HL-60/S4 treated with retinoic acid at 250 ng/mL for 4 days and 3 days (cell line): ENCODE data around the gene ATP8A1.
"Not testable (repeated sequence)": the region's sequence is repeated elsewhere in the genome, so short reads cannot be mapped to it uniquely, and the experiment has no call there.

Source experiments
- in situ Hi-C: fragments of 300-500 bp; cut with MboI; formaldehyde crosslinking; loops from 2 replicates; pipeline ENCODE4 v1.7.0; 2022; ENCODE audit warnings: low sequenced_read_pairs

The ATP8A1 gene

DNA sequence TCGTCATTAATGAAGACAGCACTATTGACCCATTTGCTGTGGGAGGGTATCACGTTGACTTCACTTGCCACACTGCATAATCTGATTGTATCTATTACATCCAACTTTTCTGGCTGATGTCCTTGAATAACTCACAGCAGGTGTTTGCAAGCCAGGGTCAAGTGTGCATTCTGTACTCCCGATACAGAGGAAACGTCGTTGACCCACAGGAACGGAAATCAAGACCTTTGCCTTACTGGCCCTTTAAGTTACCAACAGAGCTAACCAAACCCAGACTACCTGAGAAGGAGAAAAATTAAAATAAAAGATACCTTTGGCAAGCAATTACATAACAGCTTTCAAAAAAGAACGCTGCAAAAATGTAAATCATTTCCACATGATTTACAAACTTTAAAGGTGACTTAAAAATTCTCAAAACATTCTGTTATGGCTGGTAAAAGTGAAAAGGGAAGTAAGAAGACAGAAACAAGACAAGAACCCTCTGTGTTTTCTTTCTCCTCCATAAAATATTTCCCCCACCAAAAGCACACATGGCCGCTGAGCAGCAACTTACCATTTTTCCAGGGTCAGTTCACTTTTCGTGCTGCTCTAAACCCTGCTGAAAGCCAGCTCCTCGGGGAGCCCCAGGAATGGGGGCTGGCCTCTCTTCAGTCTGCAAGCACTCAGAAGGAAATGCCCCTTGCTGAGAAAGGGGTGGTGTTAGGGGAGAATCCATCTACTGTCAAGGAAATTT is 266.1 kb downstream of the ATP8A1 start:
- in situ Hi-C loops = no loop called here

DNA sequence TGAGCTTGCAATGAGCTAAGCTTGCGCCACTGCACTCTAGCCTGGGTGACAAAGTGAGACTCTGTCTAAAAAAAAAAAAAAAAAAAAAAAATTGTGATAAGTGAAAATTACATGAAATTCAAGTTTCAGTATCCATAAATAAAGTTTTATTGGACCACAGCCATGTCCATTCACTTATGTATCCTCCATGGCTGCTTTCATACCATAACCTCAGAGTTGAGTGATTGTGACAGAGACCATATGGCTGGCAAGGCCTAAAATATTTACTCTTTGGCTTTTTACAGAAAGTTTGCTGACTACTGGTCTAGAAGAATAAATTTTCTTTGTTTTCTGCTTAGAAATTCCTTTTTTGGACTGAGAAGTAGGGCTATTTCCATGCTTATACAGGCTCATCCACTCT is 271.4 kb downstream of the ATP8A1 start:
- in situ Hi-C loops = no loop called here

DNA sequence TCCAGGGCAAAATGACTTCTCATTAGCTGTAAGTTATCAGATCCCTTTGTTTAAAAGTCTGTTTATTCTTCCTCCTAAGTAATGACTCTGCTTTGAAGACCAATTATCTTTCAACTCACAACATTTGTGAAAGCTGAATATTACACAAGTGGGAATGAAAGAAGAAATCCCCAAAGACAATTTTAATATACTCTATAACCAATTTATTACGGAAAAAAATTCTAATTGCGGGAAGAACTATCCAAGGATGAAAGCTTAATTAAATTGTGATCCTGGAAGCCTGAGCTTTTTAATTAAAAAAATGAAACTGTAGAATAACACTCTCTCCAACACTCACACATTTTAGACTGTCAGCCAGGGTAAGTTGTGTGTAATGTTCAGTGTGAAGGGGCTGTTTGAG is 275.2 kb downstream of the ATP8A1 start:
- in situ Hi-C loops = no loop called here

DNA sequence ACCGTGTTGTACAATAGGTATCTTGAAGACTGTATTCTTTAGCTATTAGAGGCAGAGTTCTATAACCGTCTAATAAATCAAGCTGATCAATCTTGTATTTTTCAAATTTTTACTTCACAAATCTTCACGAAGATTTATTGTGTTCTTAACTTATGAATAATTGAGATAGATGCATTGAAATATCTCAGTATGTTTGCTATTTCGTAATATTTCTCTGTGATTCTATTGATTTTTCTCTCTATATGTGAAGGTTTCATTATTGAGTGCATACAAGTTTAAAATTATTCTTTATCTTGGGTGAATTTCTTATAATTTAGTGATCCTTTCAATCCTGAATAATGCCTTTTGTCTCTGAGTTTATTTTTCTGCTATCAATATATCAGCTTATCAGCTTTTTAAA is 279.4 kb downstream of the ATP8A1 start:
- in situ Hi-C loops = no loop called here

DNA sequence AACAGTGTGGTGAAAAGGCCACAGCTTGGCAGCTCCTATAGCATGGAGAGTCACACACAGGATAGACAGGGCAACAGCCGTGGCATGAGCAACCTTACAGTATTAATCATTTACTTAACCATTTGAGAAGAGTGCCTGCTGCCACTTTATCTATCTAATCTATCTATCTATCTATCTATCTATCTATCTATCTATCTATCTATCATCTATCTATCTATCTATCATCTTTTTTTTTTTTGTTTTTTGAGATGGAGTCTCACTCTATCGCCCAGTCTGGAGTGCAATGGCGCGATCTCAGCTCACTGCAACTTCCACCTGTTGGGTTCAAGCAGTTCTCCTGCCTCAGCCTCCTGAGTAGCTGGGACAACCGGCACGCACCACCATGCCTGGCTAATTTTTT is 284.6 kb downstream of the ATP8A1 start:
- in situ Hi-C loops = not testable (repeated sequence)

DNA sequence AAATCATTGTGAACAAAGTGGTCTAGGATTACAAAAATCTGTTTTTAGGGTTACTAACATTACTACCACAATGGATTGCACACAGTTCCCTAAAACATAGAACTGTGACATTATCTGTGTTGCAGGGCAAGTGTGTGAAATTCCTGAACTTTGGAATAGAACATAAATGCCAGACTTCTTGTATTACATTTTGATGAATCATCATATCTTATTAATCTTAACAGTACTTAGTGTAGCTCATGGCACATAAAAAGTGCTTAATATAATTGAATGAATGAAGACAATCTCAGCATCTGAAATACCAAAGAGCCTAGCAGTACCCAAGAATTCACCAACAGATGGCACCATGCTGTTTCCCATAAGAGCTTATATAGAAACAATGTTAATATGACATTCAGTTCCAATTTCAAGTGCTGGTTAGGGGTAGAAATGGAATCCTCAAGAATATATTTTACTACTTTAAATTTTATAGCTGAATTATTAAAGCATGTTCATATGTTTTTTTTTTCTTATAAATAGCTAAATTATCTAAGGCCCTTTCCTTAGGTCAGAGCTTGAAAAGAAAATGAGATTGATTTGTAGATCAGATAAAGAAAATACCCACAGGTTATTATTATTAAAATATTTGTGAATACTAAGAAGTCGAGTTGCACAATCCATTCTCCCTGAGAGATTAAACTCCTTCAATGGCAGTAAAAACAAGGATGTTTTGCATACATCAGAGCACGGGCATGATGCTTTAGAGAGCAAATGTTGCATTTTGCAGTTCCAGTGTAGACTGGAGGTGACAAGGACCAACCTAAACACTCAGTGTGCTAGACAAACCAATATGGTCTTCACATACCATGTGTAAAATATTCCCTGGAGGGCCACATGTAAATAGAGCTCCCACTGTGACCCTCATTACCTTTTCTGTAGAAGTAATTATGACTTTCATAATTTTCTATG is 285.3 kb downstream of the ATP8A1 start:
- in situ Hi-C loops = no loop called here

DNA sequence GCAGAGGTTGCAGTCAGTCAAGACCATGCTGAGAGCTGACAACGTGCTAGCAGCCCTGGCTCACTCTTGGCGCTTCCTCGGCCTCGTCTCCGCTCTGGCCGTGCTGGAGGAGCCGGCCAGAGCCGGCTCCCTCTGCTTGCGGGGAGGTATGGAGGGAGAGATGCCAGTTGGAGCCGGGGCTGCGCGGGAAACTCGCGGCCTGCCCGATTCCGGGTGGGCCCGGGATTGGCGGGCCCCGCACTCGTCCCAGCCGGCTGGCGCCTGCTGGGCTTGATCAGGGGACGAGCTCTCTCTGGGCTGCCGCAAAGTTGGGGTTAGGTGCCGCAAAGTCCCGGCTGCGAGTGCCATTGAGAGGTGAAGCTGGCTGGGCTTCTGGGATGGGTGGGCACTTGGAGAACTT is 287.4 kb downstream of the ATP8A1 start:
- in situ Hi-C loops = no loop called here

DNA sequence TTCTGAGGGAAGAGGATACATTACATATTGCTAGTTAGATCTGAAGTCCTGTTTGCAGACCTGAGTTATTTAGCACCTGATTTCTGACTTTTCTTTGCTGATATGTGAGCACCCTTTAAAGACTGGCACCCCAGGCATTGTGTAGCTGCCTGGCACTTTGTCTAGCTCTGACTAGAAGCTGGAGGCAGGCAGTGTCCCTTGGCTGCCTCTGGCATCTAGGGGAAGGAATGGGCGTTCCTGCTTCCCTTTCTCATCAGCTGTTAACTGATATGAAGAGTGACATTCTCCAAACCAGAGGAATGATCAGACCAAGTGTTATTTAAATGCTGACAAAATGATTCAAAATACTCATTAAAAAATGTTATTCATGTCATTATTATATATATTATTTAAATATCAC is 289.9 kb downstream of the ATP8A1 start:
- in situ Hi-C loops = no loop called here

DNA sequence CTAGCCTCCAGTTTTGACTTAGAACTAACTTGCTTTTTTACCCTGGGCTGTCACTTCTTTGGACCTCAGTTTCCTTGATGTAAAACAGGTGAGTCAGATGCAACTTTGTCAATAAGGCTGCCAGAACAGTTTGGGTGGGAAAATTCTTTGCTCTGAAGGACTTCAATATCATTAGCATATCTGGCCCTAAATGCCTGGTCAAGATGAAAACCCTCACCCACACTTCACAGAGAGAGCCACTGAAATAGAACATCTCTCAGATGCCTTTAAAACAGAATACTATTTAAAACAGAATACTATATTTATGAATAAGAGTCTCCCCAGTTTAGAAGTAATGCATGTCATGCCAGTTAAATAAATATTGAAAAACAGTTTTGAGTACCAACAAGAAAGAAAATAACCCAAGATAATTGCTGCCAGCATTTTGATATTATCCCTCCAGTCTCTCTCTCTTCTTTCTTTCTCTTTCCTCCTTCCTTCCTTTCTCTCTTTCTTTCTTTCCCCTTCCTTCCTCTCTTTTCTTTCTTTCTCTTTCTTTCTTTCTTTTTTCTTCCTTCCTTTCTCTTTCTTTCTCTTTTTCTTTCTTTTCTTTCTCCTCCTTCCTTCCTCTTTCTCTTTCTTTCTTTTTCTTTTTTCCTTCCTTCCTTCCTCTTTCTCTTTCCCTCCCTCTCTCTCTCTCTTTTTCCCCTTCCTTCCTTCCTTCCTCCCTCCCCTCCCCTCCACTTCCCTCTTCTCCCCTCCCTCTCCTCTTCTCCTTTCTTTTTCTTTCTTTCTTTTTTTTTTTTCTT is 292.4 kb downstream of the ATP8A1 start:
- in situ Hi-C loops = no loop called here

DNA sequence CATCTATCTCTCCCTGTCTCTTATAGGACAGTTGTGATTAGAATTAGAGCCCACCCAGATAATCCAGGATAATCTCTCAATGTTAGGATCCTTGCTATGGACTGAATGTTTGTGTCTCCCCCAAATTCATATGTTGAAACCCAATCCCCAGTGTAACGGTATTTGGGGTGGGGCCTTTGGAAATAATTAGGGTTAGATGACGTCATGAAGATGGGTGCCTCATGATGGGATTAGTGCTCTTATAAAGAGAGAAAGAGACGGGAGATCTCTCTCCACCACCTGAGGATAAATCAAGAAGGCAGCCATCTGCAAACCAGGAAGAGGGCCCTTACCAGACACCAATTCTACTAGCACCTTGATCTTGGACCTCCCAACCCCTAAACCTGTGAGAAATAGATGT is 293.3 kb downstream of the ATP8A1 start:
- in situ Hi-C loops = no loop called here

DNA sequence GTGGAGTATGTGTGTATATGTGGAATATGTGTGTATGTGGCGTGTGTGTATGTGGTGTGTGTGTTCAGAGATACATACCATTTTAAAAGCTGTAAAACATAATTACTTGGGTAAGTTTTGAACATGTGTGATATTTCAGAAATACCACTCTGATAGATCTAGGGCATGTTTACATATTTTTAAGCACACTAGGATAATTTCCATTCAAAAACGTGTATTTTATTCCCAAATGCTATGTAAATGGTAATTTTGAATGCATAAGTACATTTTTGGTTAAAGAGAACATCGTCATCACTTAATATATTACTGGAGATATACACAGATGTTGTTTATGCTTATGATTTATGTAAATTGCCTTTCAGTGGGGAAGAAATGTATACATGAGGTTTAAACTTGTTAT is 294.3 kb downstream of the ATP8A1 start:
- in situ Hi-C loops = no loop called here

DNA sequence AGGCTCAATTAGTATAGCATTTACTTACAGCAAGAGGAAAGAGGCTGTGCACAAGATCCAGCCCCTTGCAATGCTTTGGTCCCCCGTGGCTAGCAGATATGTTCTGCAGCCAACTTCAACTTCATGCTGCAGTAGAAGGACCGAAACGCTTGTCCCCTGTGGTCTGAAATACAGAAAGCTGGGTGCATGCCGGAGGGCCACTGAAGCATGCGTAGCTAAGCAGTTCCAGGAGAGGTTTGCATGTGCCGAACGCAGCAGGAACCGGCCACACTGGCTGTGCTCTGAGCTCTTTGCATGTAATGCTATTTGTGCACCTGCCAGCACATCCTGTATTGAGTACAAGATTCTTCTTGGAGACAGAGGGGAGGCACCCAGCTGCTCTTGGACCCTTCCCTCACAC is 295.4 kb downstream of the ATP8A1 start:
- in situ Hi-C loops = no loop called here

DNA sequence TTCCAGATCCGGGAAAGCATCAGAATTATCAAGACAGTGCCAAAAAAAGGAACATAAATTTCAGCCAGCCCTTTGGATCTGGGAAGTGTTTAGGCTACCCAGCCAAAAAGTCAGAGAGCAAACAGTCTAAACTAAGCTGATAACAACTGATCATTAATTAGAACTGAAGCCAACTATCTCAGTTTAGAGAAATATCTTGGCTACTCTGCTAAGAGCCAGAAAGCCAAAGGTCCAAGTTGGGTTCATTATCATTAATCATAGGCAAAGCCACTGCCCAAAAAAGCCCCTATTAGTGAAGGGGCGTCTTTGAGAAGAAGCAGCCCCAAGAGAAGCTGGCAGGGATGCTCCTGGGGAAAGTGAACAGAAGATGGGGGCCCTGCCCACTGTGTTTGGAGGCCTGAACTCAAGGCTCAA is 296.6 kb downstream of the ATP8A1 start:
- in situ Hi-C loops = no loop called here

DNA sequence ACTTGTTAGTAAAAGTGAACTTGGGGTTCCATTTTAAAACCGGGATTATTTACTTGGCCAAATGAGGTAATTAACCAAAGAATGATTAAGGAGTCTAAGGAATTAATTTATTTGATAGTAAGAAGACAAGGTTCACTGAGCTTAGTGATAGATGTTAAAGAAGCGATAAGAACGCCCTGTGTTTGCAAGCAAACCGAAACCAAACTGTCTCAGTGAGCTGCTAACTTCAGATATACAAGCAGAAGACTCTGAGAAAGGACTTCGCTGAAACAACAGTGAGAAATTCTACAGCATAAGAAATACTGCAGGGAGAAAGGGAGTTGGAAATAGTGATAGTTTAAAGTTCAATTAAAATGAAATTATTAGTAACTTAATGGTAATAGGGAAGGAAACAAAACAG is 297.2 kb downstream of the ATP8A1 start:
- in situ Hi-C loops = no loop called here
